ENCODE measurements around the gene IL4I1.

Gene IL4I1

GRCh38 chr19:49848938-49849337, 47.7 kb downstream of the IL4I1 start:
- DNase-seq = no peak

DNA sequence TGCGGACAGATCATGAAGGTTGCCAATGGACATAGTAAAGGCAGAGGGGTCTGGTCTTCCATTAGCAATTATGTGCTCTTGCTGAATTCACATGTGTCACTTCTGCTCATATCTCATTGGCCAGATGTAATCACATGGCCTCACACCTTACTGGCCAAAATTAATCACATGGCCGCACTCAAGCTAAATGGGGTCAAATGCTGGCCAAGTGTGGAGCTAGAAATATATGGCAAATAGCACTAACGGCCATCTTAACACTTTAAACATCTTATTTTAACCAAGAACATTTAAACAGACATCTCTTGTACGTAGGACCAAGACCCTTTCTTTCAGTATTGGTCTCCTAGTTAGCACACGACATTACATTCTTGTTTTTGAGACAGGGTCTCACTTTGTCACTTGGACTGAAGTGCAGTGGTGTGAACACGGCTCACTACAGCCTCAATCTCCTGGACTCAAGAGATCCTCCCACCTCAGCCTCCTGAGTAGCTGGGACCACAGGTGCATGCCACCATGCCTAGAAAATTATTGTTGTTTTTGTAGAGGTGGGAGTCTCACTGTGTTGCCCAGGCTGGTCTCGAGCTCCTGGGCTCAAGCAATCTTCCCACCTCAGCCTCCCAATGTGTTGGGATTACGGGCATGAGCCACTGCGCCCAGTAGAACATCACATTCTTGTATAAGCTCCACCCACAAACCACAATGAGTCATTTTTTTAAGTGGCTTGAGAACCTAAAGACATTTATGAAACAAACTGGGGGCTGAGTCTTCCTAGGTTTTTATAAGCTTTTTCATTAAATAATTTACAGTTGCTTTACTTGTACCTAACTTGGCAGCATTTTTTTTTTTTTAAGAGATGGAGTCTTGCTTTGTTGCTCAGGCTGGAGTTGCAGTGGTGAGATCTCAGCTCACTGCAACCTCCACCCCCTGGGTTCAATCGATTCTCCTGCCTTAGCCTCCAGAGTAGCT, 48.7 kb downstream of the IL4I1 start:
- no peak for DNase-seq

GRCh38 chr19:49846408-49846807, 50.3 kb downstream of the IL4I1 start:
- no peak for DNase-seq

DNA sequence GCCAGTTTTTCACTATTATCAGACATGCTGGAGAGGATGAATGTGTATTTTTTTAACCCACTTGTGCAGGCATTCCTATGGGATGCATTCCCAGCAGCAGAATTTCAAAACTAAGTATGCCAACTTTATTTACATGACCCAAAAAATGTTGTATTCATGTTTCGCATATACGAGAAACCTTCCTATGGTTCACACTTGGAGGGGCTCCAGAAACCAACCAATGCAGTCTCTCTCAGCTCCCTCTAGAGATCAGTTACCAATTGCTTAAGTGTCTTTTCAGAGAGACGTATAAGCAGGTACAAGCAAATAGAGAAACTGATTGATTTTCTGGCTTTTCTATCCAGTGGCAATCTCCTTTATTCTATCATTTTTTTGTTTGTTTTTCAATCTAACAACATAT, 51.3 kb downstream of the IL4I1 start:
- no peak for DNase-seq

DNA sequence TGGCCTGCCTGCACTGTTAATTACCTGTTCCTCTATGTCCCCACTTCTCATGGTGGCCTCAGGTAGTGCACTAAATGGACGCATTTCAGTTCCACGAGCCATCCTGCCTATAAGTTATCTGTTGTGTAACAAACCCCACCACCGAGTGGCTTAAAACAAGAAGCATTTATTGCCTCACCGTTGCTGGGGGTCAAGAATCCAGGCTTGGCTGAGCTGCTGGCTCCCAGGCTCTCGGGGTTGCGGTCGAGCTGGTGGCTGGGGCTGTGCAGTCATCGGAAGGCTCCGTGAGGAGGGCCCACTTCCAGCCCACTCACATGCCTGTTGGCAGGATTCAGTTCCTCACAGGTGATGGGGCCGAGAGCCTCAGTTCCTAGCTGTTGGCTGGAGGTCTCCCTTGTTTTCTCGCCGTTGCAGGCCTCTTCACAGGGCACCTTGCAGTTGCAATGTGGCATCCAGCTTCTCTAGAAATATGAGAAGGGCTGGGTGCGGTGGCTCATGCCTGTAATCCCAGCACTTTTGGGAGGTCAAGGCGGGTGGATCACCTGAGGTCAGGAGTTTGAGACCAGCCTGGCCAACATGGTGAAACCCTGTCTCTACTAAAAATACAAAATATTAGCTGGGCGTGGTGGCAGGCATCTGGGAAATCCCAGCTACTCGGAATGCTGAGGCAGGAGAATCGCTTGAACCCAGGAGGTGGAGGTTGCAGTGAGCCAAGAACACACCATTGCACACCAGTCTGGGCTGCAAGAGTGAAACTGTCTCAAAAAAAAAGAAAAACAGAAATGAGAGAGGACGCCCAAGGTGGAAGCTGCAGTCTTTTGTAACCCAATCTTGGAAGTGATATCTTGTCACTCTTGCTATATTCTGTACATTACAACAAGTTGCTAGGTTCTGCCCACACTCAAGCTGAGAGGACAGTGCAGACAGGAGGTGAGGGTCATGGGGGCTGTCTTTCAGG, 52.3 kb downstream of the IL4I1 start:
- no peak for DNase-seq

GRCh38 chr19:49843265-49843664, 53.4 kb downstream of the IL4I1 start:
- DNase-seq = no peak

- DNase-seq = no peak
These were observed 55.9 kb downstream of the IL4I1 start for GRCh38 chr19:49840736-49841249.

DNA sequence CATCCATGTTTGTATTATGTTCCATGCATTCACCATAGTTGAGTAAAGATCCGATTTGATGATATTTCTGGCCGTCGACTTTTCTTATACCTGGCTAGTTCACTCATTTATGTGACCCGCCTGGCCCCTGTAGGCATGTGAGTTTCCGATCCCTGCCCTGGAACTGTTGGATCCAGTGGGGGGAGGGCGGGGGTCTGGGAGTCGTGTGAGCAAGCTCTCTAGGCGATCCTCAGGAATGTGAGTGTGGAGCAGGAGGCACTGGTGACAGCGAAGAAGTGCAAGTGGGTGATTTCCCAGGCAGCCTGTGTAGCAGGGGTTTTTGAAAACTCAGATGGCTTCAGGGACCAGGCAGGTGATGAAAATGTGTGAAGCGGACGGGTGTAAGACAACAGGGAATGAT, 56.4 kb downstream of the IL4I1 start:
- DNase-seq = no peak

- DNase-seq = no peak
These were observed 57.0 kb downstream of the IL4I1 start for GRCh38 chr19:49839713-49840112.

Data from NCI-H1436 (cell line).